PC-3 (cell line): ENCODE measurements around the gene SYVN1. TPM values are rescaled to one million over a fixed set of nuclear protein-coding genes. Genes with fewer than 3 reads are reported as not detected.

Source experiments
- ATAC-seq: fragments of 200-7000 bp; cut with Tn5 transposase; 2 replicates; pipeline ENCODE4 v1.9.1; 2020; ENCODE audit warnings: mild to moderate bottlenecking, moderate library complexity
- BruUV-seq: library from RNA; stranded (reverse); fragments of 400-500 nt; replicated peaks from 2 replicates; lab custom pipeline; 2021; lab: Mats Ljungman, UMichigan
- CTCF ChIA-PET: fragments of 300-600 bp; sonication (Branson Sonifier 250); formaldehyde crosslinking; loops from one replicate; lab custom pipeline; 2022; ENCODE audit warnings: antibody characterized with exemption; lab: Charles Lee
- POLR2A ChIA-PET: fragments of 300-600 bp; sonication (Branson Sonifier 250); formaldehyde crosslinking; loops from one replicate; lab custom pipeline; 2022; ENCODE audit warnings: antibody characterized with exemption; ENCODE audit not compliant: unreplicated experiment; lab: Charles Lee
- DNase-seq: peaks from one replicate; pipeline ENCODE4 v3.0.0-alpha.2; 2015
- H2AFZ ChIP-seq: fragments of 300-600 bp; sonication (generic); 2 replicates; pipeline ENCODE4 v1.6.0; 2016; ENCODE audit warnings: antibody characterized with exemption, low read length
- H3F3A ChIP-seq: fragments of 300-600 bp; sonication (generic); one replicate; pipeline ENCODE4 v1.6.0; 2017; ENCODE audit warnings: antibody characterized with exemption, low read length, control low read depth, mild to moderate bottlenecking; ENCODE audit not compliant: unreplicated experiment
- H3K27ac ChIP-seq: fragments of 300-600 bp; sonication (generic); 2 replicates; pipeline ENCODE4 v1.5.1; 2016; ENCODE audit warnings: mild to moderate bottlenecking, low read length
- H3K27me3 ChIP-seq: fragments of 300-600 bp; sonication (generic); 2 replicates; pipeline ENCODE4 v1.6.1; 2016; ENCODE audit warnings: low read length, mixed read lengths
- H3K36me3 ChIP-seq: fragments of 300-600 bp; sonication (generic); 2 replicates; pipeline ENCODE4 v1.6.1; 2016; ENCODE audit warnings: low read depth, mixed run types, low read length, mixed read lengths
- H3K4me1 ChIP-seq: fragments of 300-600 bp; sonication (generic); 2 replicates; pipeline ENCODE4 v1.5.1; 2016; ENCODE audit warnings: low read length; ENCODE audit not compliant: insufficient read depth
- H3K4me2 ChIP-seq: fragments of 300-600 bp; sonication (generic); 2 replicates; pipeline ENCODE4 v1.6.0; 2016; ENCODE audit warnings: low read length
- H3K4me3 ChIP-seq: fragments of 300-600 bp; sonication (generic); 2 replicates; pipeline ENCODE4 v1.5.1; 2016; ENCODE audit warnings: mild to moderate bottlenecking, low read length, mixed read lengths
- H3K79me2 ChIP-seq: fragments of 300-600 bp; sonication (generic); 2 replicates; pipeline ENCODE4 v1.6.1; 2017; ENCODE audit warnings: low read length, mixed read lengths
- H3K9ac ChIP-seq: fragments of 300-600 bp; sonication (generic); 2 replicates; pipeline ENCODE4 v1.6.0; 2016; ENCODE audit warnings: mild to moderate bottlenecking, low read length
- H3K9me2 ChIP-seq: fragments of 300-600 bp; sonication (generic); replicated peaks from 2 replicates; pipeline ENCODE4 v1.6.1; 2016; ENCODE audit warnings: mixed run types, low read length, mixed read lengths
- H3K9me3 ChIP-seq: fragments of 300-600 bp; sonication (generic); 2 replicates; pipeline ENCODE4 v1.6.1; 2016; ENCODE audit warnings: low read length, mixed read lengths
- H4K20me1 ChIP-seq: fragments of 300-600 bp; sonication (generic); 2 replicates; pipeline ENCODE4 v1.6.1; 2016; ENCODE audit warnings: low read length, mixed read lengths
- CTCF ChIP-seq: fragments of 300-600 bp; sonication (generic); conservative IDR thresholded peaks from 2 replicates; pipeline ENCODE4 v1.5.1; 2017; ENCODE audit warnings: antibody characterized with exemption, low read depth, mild to moderate bottlenecking, low read length
- EZH2 ChIP-seq: fragments of 300-600 bp; sonication (generic); IDR thresholded peaks from one replicate; pipeline ENCODE4 v1.6.1; 2017; ENCODE audit warnings: antibody characterized with exemption, mild to moderate bottlenecking, low read length; ENCODE audit not compliant: unreplicated experiment
- EZH2phosphoT487 ChIP-seq: fragments of 300-600 bp; sonication (generic); IDR thresholded peaks from 2 replicates; pipeline ENCODE4 v1.6.1; 2018; ENCODE audit warnings: mild to moderate bottlenecking, antibody characterized with exemption, low read length, borderline replicate concordance
- intact Hi-C: fragments of 100-400 bp; cut with micrococcal nuclease; formaldehyde crosslinking; loops from 2 replicates; pipeline ENCODE4 v1.9.0; 2023
- total RNA-seq: library from RNA; depleted of rRNA; stranded (reverse); fragments of >200 nt; gene quantifications from 2 replicates; pipeline ENCODE4 v1.2.3, GENCODE V29; 2014

Gene SYVN1
- total RNA-seq, 1 experiment from 2014 or later, result 22.3 TPM

GRCh38 chr11:65107751-65108468 is 26.4 kb downstream of the SYVN1 start:
- ChIA-PET POLR2A (no interaction called here), CTCF (no interaction called here)
- ATAC-seq (no peak), DNase-seq (no peak)
- peaks cover 25% of the 10 kb centered on the region for H3K79me2 ChIP-seq
- TF ChIP-seq EZH2phosphoT487, result no peak
- no peak for TF ChIP-seq EZH2
- no peak for TF ChIP-seq CTCF
- H3K9me2 ChIP-seq, result no peaks in the 10 kb centered on the region
- H3K4me3 ChIP-seq, result no peak overlapping the region
- intact Hi-C loops, result no loop called here
- H3K9me3 ChIP-seq, result no peaks in the 10 kb centered on the region
- no peaks in the 10 kb centered on the region for H3K36me3 ChIP-seq
- peaks cover 3% of the 10 kb centered on the region for H3K4me1 ChIP-seq
- no TSS peak for BruUV-seq
- no peak overlapping the region for H3K9ac ChIP-seq
- no peak overlapping the region for H2AFZ ChIP-seq
- H3F3A ChIP-seq, result no peaks in the 10 kb centered on the region
- H3K4me2 ChIP-seq, result no peak overlapping the region
- H3K27me3 ChIP-seq, result no peaks in the 10 kb centered on the region
- H3K27ac ChIP-seq, result no peak overlapping the region
- no peaks in the 10 kb centered on the region for H4K20me1 ChIP-seq

GRCh38 chr11:65107078-65107477 is 27.2 kb downstream of the SYVN1 start:
- Histone ChIP-seq H3F3A (no peaks in the 10 kb centered on the region), H3K9ac (no peak overlapping the region), H4K20me1 (no peaks in the 10 kb centered on the region), H3K27ac (no peak overlapping the region), H3K79me2 (peaks cover 27% of the 10 kb centered on the region), H3K4me1 (no peaks in the 10 kb centered on the region; the same call in 1 of the 2 replicates), H3K27me3 (no peaks in the 10 kb centered on the region), H3K9me3 (no peaks in the 10 kb centered on the region), H3K4me3 (no peak overlapping the region), H3K9me2 (no peaks in the 10 kb centered on the region), H3K4me2 (no peak overlapping the region), H3K36me3 (no peaks in the 10 kb centered on the region), H2AFZ (no peak overlapping the region)
- intact Hi-C loops, result no loop called here
- DNase-seq, result no peak
- ChIA-PET POLR2A (no interaction called here), CTCF (no interaction called here)
- ATAC-seq, result no peak
- TF ChIP-seq CTCF (no peak), EZH2 (no peak), EZH2phosphoT487 (no peak)
- no TSS peak for BruUV-seq

GRCh38 chr11:65104628-65105027 is 29.7 kb downstream of the SYVN1 start:
- Histone ChIP-seq H2AFZ (no peak overlapping the region), H4K20me1 (no peaks in the 10 kb centered on the region), H3K9me3 (no peaks in the 10 kb centered on the region), H3K4me3 (no peak overlapping the region), H3F3A (no peaks in the 10 kb centered on the region), H3K36me3 (no peaks in the 10 kb centered on the region), H3K4me1 (no peaks in the 10 kb centered on the region), H3K27ac (no peak overlapping the region), H3K9ac (no peak overlapping the region), H3K79me2 (peaks cover 36% of the 10 kb centered on the region), H3K4me2 (no peak overlapping the region), H3K9me2 (no peaks in the 10 kb centered on the region), H3K27me3 (no peaks in the 10 kb centered on the region)
- intact Hi-C loops, result no loop called here
- CTCF ChIA-PET, result no interaction called here
- ATAC-seq (no peak), DNase-seq (no peak)
- BruUV-seq, result no TSS peak
- POLR2A ChIA-PET, result no interaction called here
- TF ChIP-seq EZH2, result no peak
- no peak for TF ChIP-seq EZH2phosphoT487
- TF ChIP-seq CTCF, result no peak
